MM.1S (cell line): ENCODE results near the gene KRTAP2-4.
"Not testable (repeated sequence)": the region's sequence is repeated elsewhere in the genome, so short reads cannot be mapped to it uniquely, and the experiment has no call there.

Experiments
- DNase-seq: peaks from one replicate; pipeline ENCODE4 v3.0.0-alpha.2; 2015
- H2AFZ ChIP-seq: fragments of 300-600 bp; sonication (generic); 2 replicates; pipeline ENCODE4 v1.6.0; 2016; ENCODE audit warnings: antibody characterized with exemption, low read length
- H3F3A ChIP-seq: fragments of 300-600 bp; sonication (generic); 2 replicates; pipeline ENCODE4 v1.6.1; 2016; ENCODE audit warnings: mild to moderate bottlenecking, antibody characterized with exemption, low read length, moderate library complexity, mixed read lengths; ENCODE audit not compliant: insufficient read depth
- H3K27ac ChIP-seq: fragments of 300-600 bp; sonication (generic); 2 replicates; pipeline ENCODE4 v1.5.1; 2016; ENCODE audit warnings: mild to moderate bottlenecking, low read length
- H3K27me3 ChIP-seq: fragments of 300-600 bp; sonication (generic); replicated peaks from 2 replicates; pipeline ENCODE4 v1.6.0; 2016; ENCODE audit warnings: low read length; ENCODE audit not compliant: insufficient read depth
- H3K36me3 ChIP-seq: fragments of 300-600 bp; sonication (generic); replicated peaks from 2 replicates; pipeline ENCODE4 v1.6.1; 2016; ENCODE audit warnings: mild to moderate bottlenecking, low read length, mixed read lengths; ENCODE audit not compliant: insufficient read depth
- H3K4me1 ChIP-seq: fragments of 300-600 bp; sonication (generic); 2 replicates; pipeline ENCODE4 v1.6.1; 2016; ENCODE audit warnings: low read length, mixed read lengths
- H3K4me2 ChIP-seq: fragments of 300-600 bp; sonication (generic); 2 replicates; pipeline ENCODE4 v1.6.0; 2016; ENCODE audit warnings: low read depth, low read length
- H3K4me3 ChIP-seq: fragments of 300-600 bp; sonication (generic); 2 replicates; pipeline ENCODE4 v1.5.1; 2016; ENCODE audit warnings: low read length, mixed read lengths
- H3K79me2 ChIP-seq: fragments of 300-600 bp; sonication (generic); 2 replicates; pipeline ENCODE4 v1.6.1; 2016; ENCODE audit warnings: mixed run types, low read length, mixed read lengths
- H3K9ac ChIP-seq: fragments of 300-600 bp; sonication (generic); 2 replicates; pipeline ENCODE4 v1.6.1; 2016; ENCODE audit warnings: low read length, mixed read lengths
- H3K9me2 ChIP-seq: fragments of 300-600 bp; sonication (generic); replicated peaks from 2 replicates; pipeline ENCODE4 v1.6.1; 2016; ENCODE audit warnings: mild to moderate bottlenecking, low read length, mixed read lengths; ENCODE audit not compliant: insufficient read depth
- H3K9me3 ChIP-seq: fragments of 300-600 bp; sonication (generic); replicated peaks from 2 replicates; pipeline ENCODE4 v1.6.1; 2016; ENCODE audit warnings: mild to moderate bottlenecking, low read length, mixed read lengths; ENCODE audit not compliant: insufficient read depth
- H4K20me1 ChIP-seq: fragments of 300-600 bp; sonication (generic); 2 replicates; pipeline ENCODE4 v1.6.1; 2016; ENCODE audit warnings: mild to moderate bottlenecking, low read length, moderate library complexity, mixed read lengths; ENCODE audit not compliant: insufficient read depth
- CTCF ChIP-seq: fragments of 300-600 bp; sonication (generic); IDR thresholded peaks from 2 replicates; pipeline ENCODE4 v1.5.1; 2016; ENCODE audit warnings: antibody characterized with exemption, low read length, mixed read lengths
- EZH2 ChIP-seq: fragments of 300-600 bp; sonication (generic); optimal IDR thresholded peaks from 2 replicates; pipeline ENCODE3; 2017; ENCODE audit warnings: low read depth, mild to moderate bottlenecking, antibody characterized with exemption, low read length, mixed read lengths
- EZH2phosphoT487 ChIP-seq: fragments of 300-600 bp; sonication (generic); IDR thresholded peaks from 2 replicates; pipeline ENCODE4 v1.6.1; 2018; ENCODE audit warnings: antibody characterized with exemption, low read length

The KRTAP2-4 gene

GRCh38 chr17:41037853-41038350 is 27.8 kb downstream of the KRTAP2-4 start:
- Histone ChIP-seq H3K36me3 (no peaks in the 10 kb centered on the region), H3K79me2 (no peaks in the 10 kb centered on the region), H3K27ac (no peak overlapping the region), H3K4me3 (no peak overlapping the region), H3K9ac (no peak overlapping the region), H2AFZ (no peak overlapping the region), H3K9me3 (no peaks in the 10 kb centered on the region), H3K27me3 (no peaks in the 10 kb centered on the region), H3F3A (no peaks in the 10 kb centered on the region), H3K4me1 (no peaks in the 10 kb centered on the region), H4K20me1 (no peaks in the 10 kb centered on the region), H3K9me2 (no peaks in the 10 kb centered on the region), H3K4me2 (no peak overlapping the region)
- DNase-seq: no peak
- no peak for TF ChIP-seq CTCF
- TF ChIP-seq EZH2: no peak
- TF ChIP-seq EZH2phosphoT487: no peak

- not testable (repeated sequence) for DNase-seq, H3K4me1 ChIP-seq, H3K36me3 ChIP-seq, H4K20me1 ChIP-seq, H3K4me2 ChIP-seq, H3F3A ChIP-seq, H3K9ac ChIP-seq, H3K79me2 ChIP-seq, H3K9me3 ChIP-seq, H3K4me3 ChIP-seq, H2AFZ ChIP-seq, H3K9me2 ChIP-seq, H3K27me3 ChIP-seq, H3K27ac ChIP-seq
These were observed 31.2 kb downstream of the KRTAP2-4 start, which contains the start of gene KRTAP1-3 for GRCh38 chr17:41034346-41034935. Gene KRTAP1-3 (minus strand): TSS chr17:41034874. CDS start chr17:41034821, 53 bp downstream.

GRCh38 chr17:41029633-41030245 is 35.9 kb downstream of the KRTAP2-4 start, which contains the start of gene KRTAP1-4:
Gene KRTAP1-4 (minus strand): TSS chr17:41030195. CDS start chr17:41030078, 117 bp downstream.
- Histone ChIP-seq H3K36me3 (no peaks in the 10 kb centered on the region), H3K27ac (no peak within 1 kb of the TSS), H3K79me2 (no peaks in the 10 kb centered on the region), H3K9me2 (no peaks in the 10 kb centered on the region), H3F3A (no peaks in the 10 kb centered on the region), H3K9ac (no peak within 1 kb of the TSS), H2AFZ (no peak within 1 kb of the TSS), H3K27me3 (no peaks in the 10 kb centered on the region), H3K4me1 (no peaks in the 10 kb centered on the region), H3K9me3 (no peaks in the 10 kb centered on the region), H4K20me1 (no peaks in the 10 kb centered on the region), H3K4me3 (no peak within 1 kb of the TSS), H3K4me2 (no peak within 1 kb of the TSS)
- no peak for DNase-seq
- no peak for TF ChIP-seq EZH2phosphoT487
- TF ChIP-seq CTCF: no peak
- TF ChIP-seq EZH2: no peak
